HG02840 (cell line): ENCODE data around the gene CD151.

Experiments used
- ATAC-seq: cut with Tn5 transposase; IDR thresholded peaks from one replicate; pipeline ENCODE4 v1.9.1; 2021; ENCODE audit warnings: mild to moderate bottlenecking, moderate library complexity, moderate number of reproducible peaks; ENCODE audit not compliant: unreplicated experiment, low FRiP score

The CD151 gene

GRCh38 chr11:868802-869201 is 36.0 kb downstream of the CD151 start:
- no peak for ATAC-seq

- no peak for ATAC-seq
Measured at GRCh38 chr11:869399-870126, 36.8 kb downstream of the CD151 start.

DNA sequence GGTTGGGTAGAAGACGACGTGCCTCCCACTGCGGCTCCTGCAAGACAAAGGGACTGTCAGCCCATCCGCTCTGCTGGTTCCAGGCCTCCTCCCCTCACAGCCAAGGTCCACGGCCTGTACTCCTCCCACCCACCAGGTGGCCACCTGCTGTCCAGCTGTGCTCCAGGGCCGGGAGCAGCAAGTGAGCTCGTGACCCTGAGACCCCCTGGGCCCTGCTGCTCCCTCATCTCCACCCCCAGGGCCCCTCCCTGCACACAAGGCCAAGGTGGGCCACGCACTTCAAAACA is 37.3 kb downstream of the CD151 start:
- no peak for ATAC-seq

DNA sequence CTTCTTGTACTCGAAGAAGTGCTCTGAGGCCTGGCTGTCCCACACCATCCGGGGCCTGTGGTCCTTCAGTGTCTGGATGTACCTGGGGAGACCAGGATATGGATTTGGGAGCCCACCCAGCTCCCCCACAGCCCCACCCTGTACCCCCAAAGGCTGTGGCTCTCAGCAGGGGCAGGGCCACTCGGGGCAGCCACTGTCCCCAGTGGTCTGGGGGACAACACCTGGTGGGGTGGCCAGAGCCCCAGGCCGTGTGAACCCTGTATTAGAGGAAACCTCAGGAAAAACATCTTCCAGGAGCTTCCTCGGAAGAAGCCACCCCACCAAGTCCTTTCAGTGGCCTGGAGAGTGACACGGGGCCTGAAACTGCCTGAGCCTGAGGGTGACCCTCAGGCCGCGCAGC is 37.7 kb downstream of the CD151 start:
- ATAC-seq, result no peak

DNA sequence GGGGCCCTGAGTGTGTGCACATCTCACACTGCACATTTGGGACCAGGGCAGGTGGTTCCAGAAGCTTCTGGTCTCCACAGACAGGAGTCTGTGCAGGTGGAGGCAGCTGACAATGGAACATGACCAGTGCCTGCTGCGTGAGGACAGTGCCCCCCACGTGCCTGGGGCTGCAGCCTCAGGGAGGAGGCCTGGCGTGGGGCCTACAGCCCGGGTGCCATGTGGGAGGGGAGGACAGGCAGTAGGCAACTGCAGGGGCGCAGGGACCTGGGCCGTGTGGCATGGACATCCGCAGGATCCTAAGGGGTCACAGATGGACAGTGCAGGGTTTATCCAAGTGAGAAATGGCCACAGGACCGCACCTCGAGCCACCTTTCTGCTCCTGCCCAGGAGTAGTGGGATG is 38.7 kb downstream of the CD151 start:
- no peak for ATAC-seq

- no peak for ATAC-seq
Measured at GRCh38 chr11:872799-873198, 40.0 kb downstream of the CD151 start.

- ATAC-seq, result no peak
Measured at GRCh38 chr11:873706-874105, 41.0 kb downstream of the CD151 start.

- no peak for ATAC-seq
Measured at GRCh38 chr11:875203-875602, 42.5 kb downstream of the CD151 start.

DNA sequence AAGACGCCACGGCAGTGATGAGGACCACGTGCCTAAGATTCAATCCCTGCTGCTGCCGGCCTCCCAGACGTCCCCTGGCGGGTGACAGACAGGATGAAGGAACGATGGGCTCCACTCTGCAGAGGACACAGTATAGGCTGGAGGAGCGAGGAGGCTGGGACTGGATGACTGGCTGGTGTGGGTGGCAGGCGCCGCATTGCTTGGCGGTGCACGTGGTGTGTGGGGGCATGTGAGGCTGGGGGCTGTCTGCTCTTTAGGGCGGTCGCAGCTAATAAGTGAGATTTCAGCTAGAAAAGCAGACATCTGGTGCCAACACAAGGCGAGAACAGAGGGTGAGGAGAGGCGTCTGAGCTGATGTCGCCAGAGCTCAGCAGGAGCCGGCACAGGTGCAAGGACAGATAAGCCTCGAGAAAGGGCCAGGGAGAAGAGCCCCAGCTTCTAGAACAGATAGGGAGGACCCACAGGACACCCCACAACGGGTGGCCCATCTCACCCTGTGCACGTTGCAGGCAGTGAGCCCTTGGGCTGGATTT is 43.1 kb downstream of the CD151 start:
- no peak for ATAC-seq

- ATAC-seq, result no peak
Measured at GRCh38 chr11:876545-876944, 43.8 kb downstream of the CD151 start.

DNA sequence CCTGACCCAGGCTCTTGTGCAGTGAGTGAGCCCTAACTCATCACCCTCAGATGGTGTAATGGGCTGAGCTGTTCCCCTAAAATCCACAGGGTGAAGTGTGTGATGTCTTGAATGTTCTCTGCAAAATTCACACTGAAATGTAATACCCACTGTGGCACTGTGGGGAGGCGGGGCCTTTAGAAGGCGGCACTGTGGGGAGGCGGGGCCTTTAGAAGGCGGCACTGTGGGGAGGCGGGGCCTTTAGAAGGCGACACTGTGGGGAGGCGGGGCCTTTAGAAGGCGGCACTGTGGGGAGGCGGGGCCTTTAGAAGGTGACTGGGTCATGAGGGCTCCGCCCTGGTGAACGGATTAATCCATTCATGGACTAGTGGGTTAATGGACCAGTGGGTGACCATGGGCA is 44.8 kb downstream of the CD151 start:
- no peak for ATAC-seq

- ATAC-seq, result no peak
Measured at GRCh38 chr11:880447-880846, 47.7 kb downstream of the CD151 start.

DNA sequence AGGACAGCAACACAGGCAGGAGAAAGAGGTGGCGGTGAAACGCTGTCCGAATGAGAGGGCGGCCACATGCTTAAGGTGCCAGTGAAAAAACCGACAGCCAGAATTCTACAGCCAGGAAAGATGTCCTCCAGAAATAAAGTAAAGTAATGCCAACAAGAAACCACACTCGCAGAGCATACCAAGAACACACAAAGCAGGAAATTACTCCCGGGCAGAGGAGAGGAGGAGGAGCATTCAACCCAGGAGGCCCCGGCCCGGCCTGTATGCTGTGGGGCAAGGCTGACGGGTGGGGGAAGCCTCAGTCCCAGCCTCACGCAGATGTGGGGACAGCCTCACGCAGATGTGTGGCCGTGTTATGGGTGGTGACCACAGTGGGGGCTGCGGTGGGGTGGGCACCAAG is 49.8 kb downstream of the CD151 start:
- ATAC-seq, result no peak

- no peak for ATAC-seq
Measured at GRCh38 chr11:883527-883926, 50.8 kb downstream of the CD151 start.

GRCh38 chr11:884578-885070 is 51.9 kb downstream of the CD151 start:
- ATAC-seq, result no peak

DNA sequence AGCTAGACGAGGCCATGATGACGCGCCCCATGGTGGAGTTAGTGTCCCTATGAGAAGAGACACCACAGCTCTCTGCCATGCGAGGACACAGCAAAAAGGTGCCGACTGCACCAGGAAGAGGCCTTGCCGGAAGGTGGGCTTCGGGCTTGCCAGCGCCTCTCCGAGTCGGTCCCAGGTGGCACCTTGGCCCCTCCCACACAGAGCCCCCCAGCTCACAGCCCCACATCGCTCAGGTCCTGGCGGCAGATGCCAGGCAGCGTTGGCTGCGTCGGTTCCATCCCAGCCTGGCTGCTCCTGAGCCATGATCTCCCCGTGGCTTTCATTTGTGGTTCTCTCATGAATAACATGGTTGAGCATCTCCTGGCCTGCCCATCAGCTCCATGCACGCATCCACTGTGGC is 53.8 kb downstream of the CD151 start:
- no peak for ATAC-seq

GRCh38 chr11:887589-887988 is 54.8 kb downstream of the CD151 start:
- no peak for ATAC-seq
